Stimulated activated CD4-positive, alpha-beta T cell treated with anti-CD3 and anti-CD28 coated beads, Interleukin-12 subunit alpha, Interleukin-12 subunit beta, amount 100 ng/mL, for 4 hours (primary cell): ENCODE results near the gene FKBP10.
"Not testable (repeated sequence)": the region's sequence is repeated elsewhere in the genome, so short reads cannot be mapped to it uniquely, and the experiment has no call there.

Source experiments
- DNase-seq: peaks from one replicate; pipeline ENCODE4 v3.0.0-alpha.2; 2020

FKBP10 gene

GRCh38 chr17:41844971-41845370 is 32.2 kb downstream of the FKBP10 start:
- DNase-seq = no peak

DNA sequence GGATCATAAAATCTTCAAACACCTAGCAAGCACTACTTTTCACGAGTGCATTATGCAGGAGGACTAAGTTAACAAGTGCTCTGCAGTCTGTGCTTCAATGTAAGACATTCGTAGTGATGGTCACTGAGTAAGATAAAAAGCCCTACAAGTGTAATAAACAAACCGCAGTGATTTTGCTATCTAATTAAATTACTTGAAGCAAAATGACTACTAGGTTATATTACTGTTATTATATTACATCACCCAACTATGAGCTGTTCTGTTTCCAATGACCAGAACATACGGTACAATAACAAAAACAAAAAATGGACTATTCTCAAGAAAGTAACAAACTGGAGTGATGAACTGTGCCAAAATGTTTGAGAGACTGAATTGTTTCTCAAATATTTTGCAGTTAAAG is 36.0 kb downstream of the FKBP10 start:
- DNase-seq = no peak

- DNase-seq = no peak
These were observed 36.6 kb downstream of the FKBP10 start for GRCh38 chr17:41849251-41849990.

DNA sequence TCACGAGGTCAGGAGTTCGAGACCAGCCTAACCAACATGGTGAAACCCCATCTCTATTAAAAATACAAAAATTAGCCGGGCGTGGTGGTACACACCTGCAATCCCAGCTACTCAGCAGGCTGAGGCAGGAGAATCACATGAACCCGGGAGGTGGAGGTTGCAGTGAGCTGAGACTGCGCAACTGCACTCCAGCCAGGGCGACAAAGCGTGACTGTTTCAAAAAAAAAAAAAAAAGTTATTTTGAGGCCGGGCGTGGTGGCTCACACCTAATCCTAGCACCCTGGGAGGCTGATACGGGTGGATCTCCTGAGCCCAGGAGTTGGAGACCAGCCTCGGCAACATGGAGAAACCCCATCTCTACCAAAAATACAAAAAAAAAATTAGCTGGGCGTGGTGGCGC is 38.6 kb downstream of the FKBP10 start:
- DNase-seq = not testable (repeated sequence)

GRCh38 chr17:41860254-41860931 is 47.6 kb downstream of the FKBP10 start:
- DNase-seq = no peak

- no peak for DNase-seq
These were observed 50.5 kb downstream of the FKBP10 start for GRCh38 chr17:41863074-41863848.

DNA sequence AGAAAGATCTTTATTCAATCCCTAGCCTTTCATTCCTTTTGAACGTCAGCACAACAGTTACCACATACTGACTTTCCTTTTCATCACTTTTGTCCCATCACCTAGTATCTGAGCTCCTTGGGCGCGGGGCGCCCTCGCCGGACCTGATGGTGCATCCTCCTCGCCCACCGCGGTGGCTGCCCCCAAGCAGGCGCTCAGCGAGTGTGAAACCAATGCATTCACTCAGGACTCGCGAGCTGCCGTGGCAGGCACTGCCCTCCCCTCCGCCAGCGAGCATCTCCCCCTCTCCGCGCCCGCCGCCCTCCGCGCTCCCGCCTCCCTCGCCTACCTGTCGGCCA is 51.7 kb downstream of the FKBP10 start:
- DNase-seq = no peak

GRCh38 chr17:41864836-41865595 is 52.2 kb downstream of the FKBP10 start, which contains the start of gene KLHL11:
Gene KLHL11 (minus strand): TSS chr17:41865423. CDS start chr17:41865370, 53 bp downstream.
- peak; percentile 85 for DNase-seq

DNA sequence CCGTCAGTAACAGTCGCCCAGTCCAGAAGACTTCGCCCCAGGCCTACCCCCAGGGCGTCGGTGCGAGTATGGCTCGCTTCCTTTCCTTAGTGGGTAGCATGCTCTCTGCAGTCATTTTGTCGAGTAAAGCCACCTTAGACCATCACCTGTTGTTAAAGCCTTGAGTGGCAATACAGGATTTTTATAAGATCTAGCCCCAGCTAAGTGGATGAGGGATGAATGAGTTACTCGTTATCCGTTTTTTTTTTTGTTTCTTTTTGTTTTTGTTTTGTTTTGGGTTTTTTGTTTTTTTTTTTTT is 52.7 kb downstream of the FKBP10 start:
- no peak for DNase-seq

DNA sequence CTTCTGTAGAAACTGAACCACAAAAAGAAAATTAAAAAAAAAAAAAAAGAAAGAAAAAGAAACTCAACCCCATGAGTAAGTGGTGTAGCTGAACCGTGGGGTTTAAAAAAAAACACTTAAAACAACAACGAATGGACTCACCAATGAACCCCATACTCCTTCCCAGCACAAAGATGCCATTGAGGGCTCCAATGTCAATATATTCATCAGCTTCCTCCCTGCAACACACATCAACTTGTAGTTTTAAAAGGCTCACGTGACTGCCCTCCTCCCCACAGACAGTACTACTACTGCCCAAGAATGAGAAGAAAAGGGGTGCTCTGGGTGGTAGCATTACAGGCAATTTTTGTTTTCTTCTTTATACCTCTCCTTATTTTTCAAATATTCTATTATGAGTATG is 55.8 kb downstream of the FKBP10 start:
- DNase-seq = no peak

DNA sequence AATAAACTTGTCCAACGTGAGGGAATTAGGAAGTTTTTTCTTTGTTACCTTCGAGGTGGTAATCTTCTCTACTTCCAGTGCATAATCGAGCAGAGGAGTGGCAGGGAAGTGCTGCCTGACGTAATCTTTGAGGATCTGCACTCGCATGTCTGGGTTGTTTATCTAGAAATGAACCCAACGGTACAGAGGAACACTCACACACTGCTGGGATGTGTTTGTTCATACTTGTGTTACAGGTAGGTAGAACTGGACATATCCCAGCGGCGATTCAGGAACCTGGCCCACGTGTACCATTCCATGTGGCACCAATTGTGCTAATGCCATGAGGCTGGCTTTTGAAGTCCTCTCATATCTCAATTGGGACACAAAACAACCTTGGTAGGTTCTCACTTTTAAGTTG is 56.6 kb downstream of the FKBP10 start:
- no peak for DNase-seq

GRCh38 chr17:41870097-41870496 is 57.3 kb downstream of the FKBP10 start:
- no peak for DNase-seq

GRCh38 chr17:41870627-41871026 is 57.8 kb downstream of the FKBP10 start:
- no peak for DNase-seq

DNA sequence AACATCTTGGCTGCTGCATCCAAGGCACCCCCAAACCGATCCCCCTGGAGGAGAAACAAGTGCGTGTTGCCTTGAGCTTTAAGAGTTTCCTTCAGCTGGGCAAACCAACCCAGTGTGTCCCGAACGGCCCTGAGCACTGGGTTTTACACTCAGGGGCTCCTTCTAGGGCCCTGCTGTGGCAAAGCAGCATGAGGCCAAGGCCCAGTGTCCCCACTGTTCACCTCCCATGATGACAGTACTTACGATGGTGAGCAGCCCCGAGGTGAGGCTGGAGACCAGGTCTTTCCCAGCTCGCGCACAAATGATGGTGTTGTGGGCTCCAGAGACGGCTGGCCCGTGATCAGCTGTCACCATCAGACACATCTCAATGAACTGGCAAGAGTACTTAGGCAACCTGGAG is 59.0 kb downstream of the FKBP10 start:
- no peak for DNase-seq
